H1 (cell line): ENCODE results near the gene C1D. TPM values are rescaled to one million over a fixed set of nuclear protein-coding genes. Genes with fewer than 3 reads are reported as not detected.

Experiments
- ATF2 ChIP-seq: IDR thresholded peaks from 2 replicates; pipeline ENCODE4 v1.6.1; 2012; ENCODE audit warnings: low read length, inconsistent platforms
- CTBP2 ChIP-seq: IDR thresholded peaks from 2 replicates; pipeline ENCODE4 v1.7.0; 2011; ENCODE audit warnings: borderline replicate concordance, mild to moderate bottlenecking, moderate library complexity, mixed read lengths, low read length; ENCODE audit not compliant: insufficient read depth, insufficient read length
- HDAC6 ChIP-seq: IDR thresholded peaks from one replicate; pipeline ENCODE4 v1.7.1; 2012; ENCODE audit warnings: low read depth, mild to moderate bottlenecking, inconsistent platforms, low read length, moderate library complexity
- POLR2A ChIP-seq, 2 experiments: IDR thresholded peaks; 1 replicate in 1 of 2; 2 replicates in 1 of 2; pipeline ENCODE4 v1.6.1; 2011; ENCODE audit warnings: low read depth in 2 of 2, low read length in 2 of 2, mild to moderate bottlenecking in 2 of 2; ENCODE audit errors: control extremely low read depth in 1 of 2
- RBBP5 ChIP-seq: IDR thresholded peaks from 2 replicates; pipeline ENCODE4 v1.7.1; 2012; ENCODE audit warnings: low read depth, mild to moderate bottlenecking, inconsistent platforms, low read length, moderate library complexity, borderline replicate concordance
- RXRA ChIP-seq: IDR thresholded peaks from 2 replicates; pipeline ENCODE4 v1.6.1; 2011; ENCODE audit warnings: low read depth, mild to moderate bottlenecking, low read length, moderate library complexity; ENCODE audit not compliant: insufficient read depth
- TEAD4 ChIP-seq: IDR thresholded peaks from 2 replicates; pipeline ENCODE4 v1.6.1; 2012; ENCODE audit warnings: low read depth, low read length, inconsistent platforms, mixed read lengths
- polyA plus RNA-seq, 7 experiments: library from polyadenylated mRNA; depleted of rRNA in 3 of 7; stranded (reverse) in 5 of 7; unstranded in 2 of 7; fragments of >200 nt in 5 of 7; fragments of 200-250 nt in 2 of 7; gene quantifications; 1 replicate in 5 of 7; 2 replicates in 1 of 7; 4 replicates in 1 of 7; pipeline versions ENCODE4 v1.2.1 to v1.2.3, GENCODE V29; 2011 to 2013; ENCODE audit warnings: missing spikeins in 2 of 7, mixed read lengths in 2 of 7
- total RNA-seq: library from RNA; stranded (reverse); fragmentation: NEBNext Ultra II Directional; extraction: Animal tissue kit (Norgen Biotek cat#: 25700); gene quantifications from 2 replicates; pipeline ENCODE4 v1.2.1, GENCODE V29; 2021

C1D gene
- total and polyA plus RNA-seq, 2 of the 8 experiments (the other 6 are each of a cell fraction or from before 2014, with no cell fraction given): 17.5 to 24.1 TPM

- TF ChIP-seq ATF2: no peak
- no peak for TF ChIP-seq CTBP2
- no peak for TF ChIP-seq RXRA
- no peak for TF ChIP-seq TEAD4
- no peak for TF ChIP-seq POLR2A (IDR thresholded peaks at IDR 0.05; ENCODE audit: control extremely low read depth in 1 of 2, low read depth in 2 of 2, low read length in 2 of 2)
- no peak for TF ChIP-seq RBBP5
- no peak for TF ChIP-seq HDAC6
These were observed 30.8 kb upstream of the C1D start (continued) for GRCh38 chr2:68093634-68094033.
